HG03575 (cell line): ENCODE results near the gene MGAT2.
"Not testable (repeated sequence)": the region's sequence is repeated elsewhere in the genome, so short reads cannot be mapped to it uniquely, and the experiment has no call there.

ENCODE experiments used
- ATAC-seq: cut with Tn5 transposase; IDR thresholded peaks from one replicate; pipeline ENCODE4 v1.9.1; 2021; ENCODE audit not compliant: unreplicated experiment, insufficient number of reproducible peaks, low FRiP score; ENCODE audit errors: extremely low read depth

The MGAT2 gene

GRCh38 chr14:49637534-49638078, 17.0 kb downstream of the MGAT2 start:
- no peak for ATAC-seq

- ATAC-seq: no peak
Measured at GRCh38 chr14:49640540-49641417, 20.2 kb downstream of the MGAT2 start.

DNA sequence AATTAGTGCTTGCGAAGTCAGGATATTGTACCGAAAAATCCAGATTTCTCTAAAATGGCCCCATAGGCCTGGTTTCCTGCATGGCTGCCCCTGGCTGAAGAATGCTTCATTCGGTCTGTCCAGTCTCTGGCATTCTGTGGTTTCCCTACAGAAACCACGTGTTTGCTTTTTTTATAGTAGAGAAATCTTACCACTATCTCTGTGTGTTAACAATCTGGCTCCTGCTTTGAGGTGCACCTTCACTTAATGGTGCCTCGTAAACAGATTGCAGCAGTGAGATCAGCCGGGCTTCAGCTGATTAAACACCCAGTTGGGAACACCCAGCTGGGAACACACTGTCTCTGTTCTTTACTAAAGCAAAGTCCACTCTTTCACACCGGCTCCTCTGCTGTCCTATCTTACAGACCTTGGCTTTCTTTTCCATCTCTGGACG, 21.1 kb downstream of the MGAT2 start:
- no peak for ATAC-seq

DNA sequence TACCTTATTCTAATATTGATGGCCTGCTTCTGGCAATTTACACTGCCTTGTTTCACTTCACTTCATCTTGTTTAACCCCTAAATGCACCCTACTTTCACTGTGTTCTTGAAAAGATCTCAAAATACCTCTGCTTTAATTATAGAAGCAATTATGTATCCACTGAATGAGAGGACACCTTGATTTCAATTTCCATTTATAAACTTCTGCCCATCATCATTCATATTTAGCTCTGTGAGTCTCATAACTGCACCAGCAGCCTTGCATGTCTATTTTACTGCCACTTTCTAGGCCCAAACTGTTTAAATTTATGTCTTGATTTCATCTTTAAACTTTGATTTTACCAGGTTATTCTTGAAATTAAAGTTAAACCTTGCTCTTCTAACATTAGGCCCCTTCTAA, 21.6 kb downstream of the MGAT2 start:
- ATAC-seq: no peak

- ATAC-seq: no peak
Measured at GRCh38 chr14:49653508-49653907, 32.9 kb downstream of the MGAT2 start.

DNA sequence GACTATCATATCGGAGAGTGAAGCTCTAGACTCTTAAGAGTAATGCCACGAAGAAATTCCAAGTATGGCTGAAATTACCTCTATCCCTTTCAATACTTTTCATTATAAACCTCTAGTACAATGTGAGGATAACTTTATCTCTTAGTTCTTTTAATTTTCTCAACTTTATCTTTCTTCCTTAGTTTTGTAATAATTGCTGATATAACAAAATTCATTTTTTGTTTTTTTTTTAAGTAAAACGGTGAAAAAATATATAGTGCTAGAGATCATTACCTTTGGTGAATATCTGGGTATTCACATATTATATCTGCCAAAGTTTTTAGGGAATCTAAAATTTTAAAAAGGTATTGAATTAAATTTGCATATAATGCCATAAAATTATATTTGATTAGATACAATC, 33.9 kb downstream of the MGAT2 start:
- ATAC-seq: no peak

- ATAC-seq: not testable (repeated sequence)
Measured at GRCh38 chr14:49657500-49657899, 36.9 kb downstream of the MGAT2 start.

GRCh38 chr14:49659526-49660455, 39.2 kb downstream of the MGAT2 start:
- ATAC-seq: no peak

DNA sequence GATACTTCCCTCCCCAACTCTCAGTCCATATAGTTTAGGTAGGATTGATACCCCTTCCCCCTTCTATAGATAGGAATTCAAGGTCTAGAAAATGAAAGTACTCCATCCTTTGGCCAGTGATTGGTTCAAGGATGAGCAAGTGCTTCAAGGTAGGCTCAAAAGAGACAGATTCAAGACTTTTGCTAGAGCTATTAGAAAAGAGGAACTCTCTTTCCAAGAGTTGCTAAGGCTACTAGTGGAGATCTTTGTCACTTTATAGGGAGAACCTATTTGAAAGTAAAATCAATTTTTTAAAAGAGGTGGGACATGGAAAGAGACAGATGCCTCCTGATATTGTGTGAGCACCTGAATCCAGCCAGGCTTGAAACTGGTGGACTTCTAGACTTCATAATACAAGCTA, 49.9 kb downstream of the MGAT2 start:
- ATAC-seq: no peak
